ES-I3 (cell line): ENCODE results near the gene GPR62.

Experiments used
- H3K36me3 ChIP-seq: 2 replicates; pipeline ENCODE4 v1.6.1; 2013; ENCODE audit warnings: mild to moderate bottlenecking, low read length, control low read depth, moderate library complexity; ENCODE audit not compliant: insufficient read depth
- H3K4me1 ChIP-seq: 2 replicates; pipeline ENCODE4 v1.6.1; 2013; ENCODE audit warnings: mild to moderate bottlenecking, control low read depth, low read length; ENCODE audit not compliant: insufficient read depth
- H3K9ac ChIP-seq: 2 replicates; pipeline ENCODE4 v1.6.1; 2013; ENCODE audit warnings: low read depth, mild to moderate bottlenecking, low read length, moderate library complexity
- H3K9me3 ChIP-seq: 2 replicates; pipeline ENCODE4 v1.6.1; 2013; ENCODE audit warnings: mild to moderate bottlenecking, low read length, moderate library complexity; ENCODE audit not compliant: control insufficient read depth, insufficient read depth

The GPR62 gene

GRCh38 chr3:51944451-51945021 lies 10.6 kb upstream of the GPR62 start:
- Histone ChIP-seq H3K9me3 (no peaks in the 10 kb centered on the region), H3K9ac (no peak overlapping the region), H3K4me1 (peaks cover 13% of the 10 kb centered on the region), H3K36me3 (no peaks in the 10 kb centered on the region)

- no peaks in the 10 kb centered on the region for H3K9me3 ChIP-seq
- H3K4me1 ChIP-seq = peaks cover 13% of the 10 kb centered on the region
- no peak overlapping the region for H3K9ac ChIP-seq
- H3K36me3 ChIP-seq = no peaks in the 10 kb centered on the region
Observed at GRCh38 chr3:51945031-51945840, 9.9 kb upstream of the GPR62 start.

DNA sequence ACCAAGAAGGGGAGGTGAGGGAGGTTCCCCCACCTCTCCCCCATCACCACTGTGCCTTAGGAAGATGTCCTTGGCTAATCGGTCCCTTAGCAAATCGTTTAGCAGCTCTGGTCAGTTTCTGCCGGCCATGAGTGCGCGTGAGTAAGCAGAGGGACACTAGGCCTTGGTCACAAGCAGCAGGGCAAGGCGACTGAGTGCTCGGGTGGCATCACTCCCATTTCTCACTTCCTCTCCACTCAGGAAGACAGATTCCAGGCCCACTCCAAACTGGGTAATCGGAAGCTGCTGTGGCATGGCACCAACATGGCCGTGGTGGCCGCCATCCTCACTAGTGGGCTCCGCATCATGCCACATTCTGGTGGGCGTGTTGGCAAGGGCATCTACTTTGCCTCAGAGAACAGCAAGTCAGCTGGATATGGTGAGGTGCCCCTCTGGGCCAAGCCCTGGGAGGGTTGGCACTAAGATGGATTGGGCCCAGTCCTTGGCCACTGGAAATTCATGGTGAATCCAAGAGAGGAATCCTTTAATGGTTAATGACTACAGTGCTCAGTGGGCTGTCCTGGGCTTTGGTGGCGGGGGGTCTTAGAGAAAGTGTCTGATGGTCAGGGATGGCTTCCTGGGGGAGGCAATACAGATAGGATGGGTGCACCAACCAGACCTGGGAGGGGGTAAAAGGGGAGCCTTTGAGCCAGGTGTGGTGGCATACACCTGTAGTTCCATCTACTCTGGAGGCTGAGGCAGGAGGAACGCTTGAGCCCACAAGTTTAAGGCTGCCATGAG lies 9.1 kb upstream of the GPR62 start:
- no peaks in the 10 kb centered on the region for H3K9me3 ChIP-seq
- no peaks in the 10 kb centered on the region for H3K36me3 ChIP-seq
- no peak overlapping the region for H3K9ac ChIP-seq
- peaks cover 10% of the 10 kb centered on the region for H3K4me1 ChIP-seq

- no peak overlapping the region for H3K9ac ChIP-seq
- H3K9me3 ChIP-seq = no peaks in the 10 kb centered on the region
- peaks cover 10% of the 10 kb centered on the region for H3K4me1 ChIP-seq
- no peaks in the 10 kb centered on the region for H3K36me3 ChIP-seq
Observed at GRCh38 chr3:51946796-51947195, 8.4 kb upstream of the GPR62 start.

DNA sequence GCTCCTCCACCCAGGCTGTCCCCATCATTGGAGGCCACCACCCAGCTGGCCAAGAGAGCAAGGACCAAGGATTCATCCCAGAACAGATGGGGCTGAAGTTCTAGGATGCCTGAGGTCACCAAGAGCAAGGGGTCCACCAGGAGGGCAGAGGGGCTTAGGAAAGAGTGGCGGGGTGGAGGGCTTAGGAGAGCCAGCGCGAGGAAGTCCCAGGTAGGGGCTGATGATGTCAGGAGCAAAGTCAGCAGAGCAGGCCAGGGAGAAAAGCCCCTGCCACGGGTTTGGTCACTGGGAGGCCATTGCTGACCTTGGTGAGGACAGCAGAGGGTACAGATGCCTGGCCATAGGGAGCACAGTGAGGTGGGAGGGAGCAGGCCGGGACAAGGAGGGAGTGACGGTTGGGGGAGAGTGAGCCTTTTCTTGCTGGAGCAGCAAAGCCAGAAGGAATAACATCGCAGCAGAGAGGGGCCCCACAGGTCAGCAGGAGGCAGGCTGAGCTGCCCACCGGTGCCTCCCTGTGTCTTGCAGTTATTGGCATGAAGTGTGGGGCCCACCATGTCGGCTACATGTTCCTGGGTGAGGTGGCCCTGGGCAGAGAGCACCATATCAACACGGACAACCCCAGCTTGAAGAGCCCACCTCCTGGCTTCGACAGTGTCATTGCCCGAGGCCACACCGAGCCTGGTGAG lies 7.8 kb upstream of the GPR62 start:
- Histone ChIP-seq H3K36me3 (no peaks in the 10 kb centered on the region), H3K9ac (no peak overlapping the region), H3K9me3 (no peaks in the 10 kb centered on the region), H3K4me1 (peaks cover 8% of the 10 kb centered on the region)

DNA sequence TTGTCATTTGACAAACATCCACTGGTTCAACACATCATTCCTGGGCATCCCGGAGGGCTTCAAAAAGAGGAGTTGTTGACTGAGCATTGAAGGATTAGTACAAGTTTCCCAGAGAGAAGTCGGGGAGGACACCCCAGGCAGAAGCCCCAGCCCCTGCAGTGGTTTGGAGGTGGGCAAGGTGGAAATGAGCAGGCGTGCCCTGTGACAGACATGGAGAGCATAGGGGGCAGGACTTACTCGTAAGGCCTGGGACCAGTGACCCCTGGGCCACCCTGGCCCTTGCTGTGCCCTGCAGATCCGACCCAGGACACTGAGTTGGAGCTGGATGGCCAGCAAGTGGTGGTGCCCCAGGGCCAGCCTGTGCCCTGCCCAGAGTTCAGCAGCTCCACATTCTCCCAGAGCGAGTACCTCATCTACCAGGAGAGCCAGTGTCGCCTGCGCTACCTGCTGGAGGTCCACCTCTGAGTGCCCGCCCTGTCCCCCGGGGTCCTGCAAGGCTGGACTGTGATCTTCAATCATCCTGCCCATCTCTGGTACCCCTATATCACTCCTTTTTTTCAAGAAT lies 7.1 kb upstream of the GPR62 start:
- Histone ChIP-seq H3K36me3 (no peaks in the 10 kb centered on the region), H3K9ac (no peak overlapping the region)

GRCh38 chr3:51949121-51949520 lies 6.1 kb upstream of the GPR62 start:
- Histone ChIP-seq H3K9ac (no peak overlapping the region), H3K4me1 (no peaks in the 10 kb centered on the region), H3K9me3 (no peaks in the 10 kb centered on the region), H3K36me3 (no peaks in the 10 kb centered on the region)

More for the DNA sequence above, 7.1 kb upstream of the GPR62 start:
- no peaks in the 10 kb centered on the region for H3K9me3 ChIP-seq
- peaks cover 2% of the 10 kb centered on the region; the same call in 1 of the 2 replicates for H3K4me1 ChIP-seq

- H3K4me1 ChIP-seq = no peaks in the 10 kb centered on the region
- H3K36me3 ChIP-seq = no peaks in the 10 kb centered on the region
- no peaks in the 10 kb centered on the region for H3K9me3 ChIP-seq
- no peak overlapping the region for H3K9ac ChIP-seq
Observed at GRCh38 chr3:51950899-51951298, 4.3 kb upstream of the GPR62 start.

DNA sequence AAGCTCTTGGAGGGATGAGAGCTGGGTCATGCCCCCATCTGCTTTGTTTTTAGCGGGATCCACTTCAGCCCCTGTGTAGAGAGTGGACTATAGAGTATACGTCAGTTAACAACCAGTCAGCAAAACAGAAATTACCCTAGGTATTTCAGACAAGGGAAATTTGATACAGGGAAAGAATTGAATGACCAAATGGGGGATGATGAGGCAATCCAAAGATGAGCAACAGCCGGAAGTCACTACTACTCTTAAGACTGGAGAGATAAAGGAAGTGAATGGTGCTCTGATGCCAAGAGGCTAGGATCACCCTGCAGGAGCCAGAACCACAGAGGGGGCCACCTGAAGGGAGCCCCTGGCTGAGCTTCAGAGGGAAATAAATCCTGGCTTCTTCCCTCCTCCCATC lies 1.7 kb upstream of the GPR62 start:
- H3K9ac ChIP-seq = no peak overlapping the region
- no peaks in the 10 kb centered on the region for H3K9me3 ChIP-seq
- H3K4me1 ChIP-seq = no peaks in the 10 kb centered on the region
- no peaks in the 10 kb centered on the region for H3K36me3 ChIP-seq

DNA sequence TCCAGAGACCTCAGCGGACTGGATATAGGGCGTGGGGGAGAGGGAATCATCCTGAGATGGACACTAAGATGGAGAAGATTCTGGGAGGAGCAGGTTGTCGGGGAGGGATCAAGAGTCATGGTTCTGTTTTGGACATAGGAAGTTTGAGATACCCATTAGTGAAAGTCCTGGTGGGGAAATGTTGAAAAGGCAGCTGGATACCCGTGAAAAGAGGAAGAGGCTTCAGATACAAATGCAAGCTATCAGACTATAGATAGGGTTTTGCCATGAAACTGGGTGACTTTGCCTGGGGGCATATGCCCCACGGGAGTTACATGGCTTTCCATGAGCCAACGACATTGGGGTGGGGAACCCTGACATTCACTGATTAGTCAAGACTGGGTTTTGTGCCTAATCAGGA lies 1.1 kb upstream of the GPR62 start:
- Histone ChIP-seq H3K36me3 (no peaks in the 10 kb centered on the region), H3K4me1 (no peaks in the 10 kb centered on the region), H3K9me3 (no peaks in the 10 kb centered on the region), H3K9ac (no peak overlapping the region)

DNA sequence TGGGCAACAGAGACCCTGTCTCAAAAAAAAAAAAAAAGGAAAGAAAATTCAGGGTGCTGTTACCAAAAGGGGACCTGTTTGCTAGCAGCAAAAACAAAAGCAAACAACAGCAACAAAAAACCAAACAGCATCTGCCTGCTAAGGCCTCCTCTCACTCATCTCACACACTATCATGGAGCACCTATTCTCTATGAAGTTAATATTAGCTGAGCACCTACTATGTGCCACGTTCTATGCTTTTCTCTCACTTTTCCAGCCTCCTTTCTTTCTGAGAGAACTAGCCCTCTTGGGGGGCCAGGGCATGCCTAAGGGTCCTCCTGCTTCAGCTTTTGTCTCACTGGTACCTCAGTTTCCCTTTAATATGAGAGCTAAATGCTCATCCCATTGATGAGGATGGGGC lies 468 bp upstream of the GPR62 start:
- no peaks in the 10 kb centered on the region for H3K36me3 ChIP-seq
- no peaks in the 10 kb centered on the region for H3K9me3 ChIP-seq
- no peak overlapping the region for H3K9ac ChIP-seq
- H3K4me1 ChIP-seq = no peaks in the 10 kb centered on the region

DNA sequence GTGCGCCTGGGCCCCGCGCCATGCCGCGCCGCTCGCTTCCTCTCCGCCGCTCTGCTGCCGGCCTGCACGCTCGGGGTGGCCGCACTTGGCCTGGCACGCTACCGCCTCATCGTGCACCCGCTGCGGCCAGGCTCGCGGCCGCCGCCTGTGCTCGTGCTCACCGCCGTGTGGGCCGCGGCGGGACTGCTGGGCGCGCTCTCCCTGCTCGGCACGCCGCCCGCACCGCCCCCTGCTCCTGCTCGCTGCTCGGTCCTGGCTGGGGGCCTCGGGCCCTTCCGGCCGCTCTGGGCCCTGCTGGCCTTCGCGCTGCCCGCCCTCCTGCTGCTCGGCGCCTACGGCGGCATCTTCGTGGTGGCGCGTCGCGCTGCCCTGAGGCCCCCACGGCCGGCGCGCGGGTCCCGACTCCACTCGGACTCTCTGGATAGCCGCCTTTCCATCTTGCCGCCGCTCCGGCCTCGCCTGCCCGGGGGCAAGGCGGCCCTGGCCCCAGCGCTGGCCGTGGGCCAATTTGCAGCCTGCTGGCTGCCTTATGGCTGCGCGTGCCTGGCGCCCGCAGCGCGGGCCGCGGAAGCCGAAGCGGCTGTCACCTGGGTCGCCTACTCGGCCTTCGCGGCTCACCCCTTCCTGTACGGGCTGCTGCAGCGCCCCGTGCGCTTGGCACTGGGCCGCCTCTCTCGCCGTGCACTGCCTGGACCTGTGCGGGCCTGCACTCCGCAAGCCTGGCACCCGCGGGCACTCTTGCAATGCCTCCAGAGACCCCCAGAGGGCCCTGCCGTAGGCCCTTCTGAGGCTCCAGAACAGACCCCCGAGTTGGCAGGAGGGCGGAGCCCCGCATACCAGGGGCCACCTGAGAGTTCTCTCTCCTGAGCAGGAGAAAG lies 951 bp downstream of the GPR62 start:
- H3K36me3 ChIP-seq = no peaks in the 10 kb centered on the region
- no peaks in the 10 kb centered on the region for H3K4me1 ChIP-seq
- H3K9me3 ChIP-seq = no peaks in the 10 kb centered on the region
- peak overlapping the region; percentile 63 for H3K9ac ChIP-seq

DNA sequence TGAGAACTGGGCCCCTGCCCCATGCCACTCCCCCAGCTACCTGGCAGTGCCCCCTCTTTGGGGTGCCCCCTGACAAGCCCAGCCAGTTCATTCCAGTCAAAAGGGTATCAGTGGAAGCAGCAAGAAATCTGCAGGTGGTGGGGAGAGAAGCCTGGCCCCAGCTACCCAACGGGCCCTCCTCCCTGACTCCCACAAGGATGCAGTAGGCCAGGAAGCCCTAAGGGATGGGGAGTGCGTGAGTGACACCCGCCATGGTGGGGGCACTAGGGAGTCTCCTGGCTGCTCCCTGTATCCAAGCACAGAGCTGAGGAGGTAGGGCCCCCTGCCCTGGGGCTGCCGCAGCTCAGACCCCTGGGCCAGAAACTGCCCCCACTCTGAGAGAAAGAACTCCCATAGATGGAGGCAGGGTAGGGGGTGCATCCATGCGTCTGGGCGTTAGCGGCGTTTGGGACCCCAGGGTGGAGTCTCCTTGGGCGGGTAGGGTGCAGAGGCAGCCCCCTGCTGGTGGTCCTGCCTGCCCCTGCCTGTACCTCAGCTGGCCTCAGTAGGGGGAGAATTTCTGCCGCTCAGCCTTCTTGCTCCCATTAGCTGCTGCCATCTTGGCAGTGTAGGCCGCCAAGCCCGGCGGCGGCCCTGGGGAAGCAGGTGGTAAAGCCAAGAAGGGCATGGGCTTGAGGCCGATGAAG lies 2.5 kb downstream of the GPR62 start:
- Histone ChIP-seq H3K9me3 (no peaks in the 10 kb centered on the region), H3K9ac (no peak overlapping the region), H3K36me3 (no peaks in the 10 kb centered on the region), H3K4me1 (no peaks in the 10 kb centered on the region)
